ENCODE results near the gene AMELY.
"Not testable (repeated sequence)": the region's sequence is repeated elsewhere in the genome, so short reads cannot be mapped to it uniquely, and the experiment has no call there.

The AMELY gene, protein sequence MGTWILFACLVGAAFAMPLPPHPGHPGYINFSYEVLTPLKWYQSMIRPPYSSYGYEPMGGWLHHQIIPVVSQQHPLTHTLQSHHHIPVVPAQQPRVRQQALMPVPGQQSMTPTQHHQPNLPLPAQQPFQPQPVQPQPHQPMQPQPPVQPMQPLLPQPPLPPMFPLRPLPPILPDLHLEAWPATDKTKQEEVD

DNA sequence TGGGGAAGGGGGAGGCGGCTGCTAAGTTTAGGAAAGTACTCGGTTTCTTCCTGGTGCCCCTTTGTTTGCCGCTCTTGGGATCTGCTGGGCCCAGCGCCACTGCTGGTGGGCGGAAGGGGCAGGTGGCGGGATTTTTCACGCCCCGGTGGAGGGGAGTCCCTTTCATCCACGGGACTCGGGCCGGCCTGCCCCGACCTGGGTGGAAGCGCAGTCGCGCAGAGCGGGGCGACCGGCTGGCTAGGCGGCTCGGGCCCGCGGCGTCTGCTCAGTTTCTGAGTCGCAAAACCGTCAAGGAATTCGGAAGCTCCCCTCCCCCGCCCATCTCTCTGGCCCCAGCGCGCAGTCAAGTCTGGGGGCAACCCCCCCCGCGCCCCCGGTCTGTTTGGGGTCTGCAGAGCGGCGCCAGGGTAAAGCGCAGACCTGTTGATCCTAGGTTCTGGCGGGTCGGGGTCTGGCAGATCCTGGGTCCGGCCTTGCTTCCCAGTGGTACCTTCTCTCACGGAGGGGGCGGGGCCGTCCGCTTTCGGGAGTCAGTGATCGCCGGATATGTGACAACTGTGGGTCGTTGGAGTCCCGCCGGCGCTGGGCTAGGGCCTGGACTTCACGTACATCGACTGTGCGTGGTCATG lies at the start of gene AMELY:
AMELY (minus strand) TSS at position 500 of the 629 bp plus-strand sequence. CDS start 39,144 bp downstream, outside the sequence.
- no peak for DNase-seq (ENCODE audit: low read depth)

DNA sequence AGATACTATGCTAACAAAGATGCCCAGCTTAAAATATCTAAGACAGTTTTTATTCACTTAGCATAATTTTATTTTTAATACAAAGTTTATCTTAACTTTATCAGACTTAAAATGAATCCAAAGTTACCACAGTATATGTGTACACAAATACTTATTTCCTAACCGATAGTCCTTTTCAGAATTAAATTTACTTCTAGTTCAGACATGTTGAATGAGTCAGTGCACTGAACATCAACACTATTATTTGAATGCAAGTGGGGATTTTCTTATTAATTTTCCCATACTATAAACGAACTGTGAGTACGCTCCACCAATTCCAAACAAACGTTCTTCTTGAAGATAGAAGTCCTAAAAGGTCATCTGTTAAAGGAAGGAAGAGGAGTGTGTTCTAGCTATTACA lies 38.4 kb upstream of the AMELY start:
- DNase-seq (ENCODE audit: low read depth) = no peak

DNA sequence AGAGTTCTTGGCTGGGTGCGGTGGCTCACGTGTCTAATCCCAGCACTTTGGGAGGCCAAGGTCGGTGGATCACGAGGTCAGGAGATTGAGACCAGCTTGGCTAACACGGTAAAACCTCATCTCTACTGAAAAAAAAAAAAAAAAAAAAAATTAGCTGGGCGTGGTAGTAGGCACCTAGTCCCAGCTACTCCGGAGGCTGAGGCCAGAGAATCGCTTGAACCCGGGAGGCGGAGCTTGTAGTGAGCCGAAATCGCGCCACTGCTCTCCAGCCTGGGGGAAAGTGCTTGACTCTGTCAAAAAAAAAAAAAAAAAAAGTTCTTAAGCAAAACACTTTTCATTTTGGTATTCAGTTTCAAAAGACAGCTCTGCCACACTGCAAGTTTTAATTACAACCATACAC lies 36.8 kb upstream of the AMELY start:
- DNase-seq (ENCODE audit: low read depth) = no peak

DNA sequence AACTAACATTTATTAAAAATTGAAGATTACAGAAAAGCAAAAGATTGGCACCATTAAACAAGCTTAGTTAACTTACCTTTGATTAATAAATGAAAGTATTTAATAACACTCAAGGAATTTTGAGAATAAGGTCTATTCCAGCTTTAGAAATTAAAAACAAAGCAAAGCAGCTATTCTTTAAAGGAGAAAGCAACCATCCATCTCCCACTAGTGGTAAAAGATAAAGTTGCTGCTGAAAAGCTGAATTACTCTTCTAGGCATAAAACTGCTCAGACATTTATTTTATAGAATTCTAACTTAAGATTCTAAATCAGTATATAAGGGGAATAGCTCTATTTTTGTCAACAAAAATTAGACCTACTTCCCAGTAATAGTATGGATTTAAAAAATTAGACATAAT lies 36.1 kb upstream of the AMELY start:
- DNase-seq (ENCODE audit: low read depth) = no peak

DNA sequence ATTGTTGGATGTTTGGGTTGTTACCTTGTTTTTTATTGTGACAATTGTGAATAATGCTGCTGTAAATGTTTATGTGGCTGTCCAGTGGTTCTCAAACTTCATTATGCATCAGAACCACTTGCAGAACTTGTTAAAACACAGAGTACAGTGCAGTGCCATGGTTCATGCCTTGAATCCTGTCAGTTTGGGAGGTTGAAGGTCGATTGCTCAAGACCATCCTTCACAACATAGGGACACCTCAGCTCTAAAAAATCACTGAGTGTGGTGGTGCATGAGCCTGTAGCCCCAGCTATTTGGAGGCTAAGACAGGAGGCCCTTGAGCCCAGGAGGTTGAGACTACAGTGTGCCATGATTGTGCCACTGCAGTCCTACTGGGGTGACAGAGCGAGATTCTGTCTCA lies 23.9 kb upstream of the AMELY start:
- no peak for DNase-seq (ENCODE audit: low read depth)

DNA sequence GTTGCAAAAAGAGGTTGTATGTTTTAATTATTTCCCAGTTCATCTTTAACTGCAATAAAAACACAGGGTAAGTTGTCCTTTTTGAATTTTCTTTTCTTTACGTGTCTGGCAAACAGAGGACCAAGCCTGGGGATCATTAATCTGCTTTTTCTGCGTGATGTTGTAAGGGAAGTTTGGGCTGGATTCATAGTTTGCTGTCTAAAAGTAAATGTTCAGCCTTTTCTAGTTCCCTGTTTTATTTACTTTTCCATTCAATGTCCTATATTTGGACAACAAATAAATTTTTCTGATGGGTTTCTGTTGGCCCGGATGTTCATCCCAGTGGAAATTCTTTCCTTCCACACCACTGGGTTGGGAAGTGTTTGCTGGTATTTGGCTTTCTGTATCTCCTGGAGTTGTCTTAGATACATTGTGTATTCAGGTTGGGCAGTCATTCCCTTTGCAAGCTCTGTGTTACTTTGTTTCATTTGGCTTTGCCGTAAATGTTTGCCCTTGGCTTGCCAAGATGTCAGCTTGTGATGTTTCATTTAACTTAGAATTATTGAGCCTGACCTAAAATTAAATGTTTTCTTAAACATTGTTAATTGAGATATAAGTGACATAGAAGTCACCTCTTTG lies 20.3 kb upstream of the AMELY start:
- DNase-seq (ENCODE audit: low read depth) = no peak

DNA sequence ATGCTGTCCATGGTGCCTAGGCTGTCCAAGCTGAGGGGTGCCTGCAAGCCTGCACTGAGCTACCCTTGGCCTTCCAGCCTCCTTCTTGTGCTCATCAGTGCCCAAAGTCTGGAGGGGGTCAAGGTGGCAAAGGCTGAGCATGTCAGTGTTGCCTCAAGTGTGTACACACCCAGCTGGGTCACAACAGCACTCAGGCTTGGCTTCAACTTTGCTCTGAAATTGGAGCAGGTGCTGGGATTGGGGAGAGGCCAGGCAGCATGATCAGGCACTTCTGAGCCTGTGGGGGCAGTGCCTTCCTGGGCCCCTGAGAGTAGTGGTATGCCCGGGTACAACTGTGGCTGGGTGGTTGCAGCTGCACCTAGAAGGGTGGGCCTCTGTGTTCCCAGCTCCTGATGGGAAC lies 17.7 kb upstream of the AMELY start:
- no peak for DNase-seq (ENCODE audit: low read depth)

DNA sequence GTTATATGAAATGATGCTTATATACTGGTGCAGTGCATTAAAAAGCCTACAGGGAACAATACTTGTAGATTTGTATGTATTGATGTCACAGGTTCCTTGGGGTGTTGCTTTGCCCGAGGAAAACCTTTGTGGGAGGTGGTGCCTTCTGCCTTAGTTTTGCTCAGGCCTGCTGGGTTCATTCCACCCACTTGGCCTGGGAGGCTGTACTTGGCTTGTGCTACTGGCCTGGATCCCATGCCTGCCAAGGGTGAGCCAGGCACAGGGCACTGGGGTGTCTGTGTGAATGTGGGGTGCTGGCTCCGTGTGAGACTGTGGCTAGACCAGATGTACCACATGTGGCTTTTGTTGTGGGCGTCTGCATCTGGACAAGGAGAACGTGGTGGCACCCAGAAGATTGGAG lies 16.7 kb upstream of the AMELY start:
- DNase-seq (ENCODE audit: low read depth) = no peak

DNA sequence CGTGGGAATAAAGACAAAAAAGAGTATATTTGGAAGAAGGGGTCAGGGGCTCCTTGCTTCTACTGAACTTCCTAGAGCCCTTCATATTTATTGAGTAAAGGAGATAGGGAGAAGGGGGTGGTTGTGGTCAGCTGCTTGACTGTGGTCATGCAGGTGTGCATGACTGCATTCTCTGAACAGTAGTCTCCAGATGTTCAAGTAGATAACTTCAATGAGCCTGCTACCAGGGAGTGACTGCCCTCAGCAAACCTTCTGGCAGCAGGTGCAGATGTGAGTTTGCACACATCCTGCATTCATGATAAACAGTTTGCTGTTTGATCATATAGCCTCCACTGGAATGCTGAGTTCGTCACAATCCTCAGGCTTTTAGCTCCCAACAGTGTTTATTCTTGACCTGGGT lies 9.5 kb upstream of the AMELY start:
- no peak for DNase-seq (ENCODE audit: low read depth)

DNA sequence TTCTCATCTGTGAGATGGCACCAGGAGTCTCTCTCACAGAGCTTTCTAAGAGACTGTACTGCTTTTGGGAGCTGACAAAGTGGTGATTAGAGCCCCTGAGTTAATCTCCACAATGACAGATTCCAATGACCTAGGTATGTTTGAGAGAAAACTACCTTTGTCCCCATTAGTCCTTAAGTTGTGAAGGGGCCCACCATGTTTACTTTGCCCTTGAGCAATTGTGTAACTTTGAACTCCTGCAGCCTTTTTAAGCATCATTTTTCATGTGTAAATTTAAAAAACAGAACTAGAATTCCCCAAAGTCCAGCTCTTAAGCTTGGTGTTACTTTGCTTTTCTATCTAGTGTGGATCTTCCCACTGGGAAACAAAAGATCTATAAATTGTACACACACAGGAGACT lies 1.8 kb upstream of the AMELY start:
- no peak for DNase-seq (ENCODE audit: low read depth)

DNA sequence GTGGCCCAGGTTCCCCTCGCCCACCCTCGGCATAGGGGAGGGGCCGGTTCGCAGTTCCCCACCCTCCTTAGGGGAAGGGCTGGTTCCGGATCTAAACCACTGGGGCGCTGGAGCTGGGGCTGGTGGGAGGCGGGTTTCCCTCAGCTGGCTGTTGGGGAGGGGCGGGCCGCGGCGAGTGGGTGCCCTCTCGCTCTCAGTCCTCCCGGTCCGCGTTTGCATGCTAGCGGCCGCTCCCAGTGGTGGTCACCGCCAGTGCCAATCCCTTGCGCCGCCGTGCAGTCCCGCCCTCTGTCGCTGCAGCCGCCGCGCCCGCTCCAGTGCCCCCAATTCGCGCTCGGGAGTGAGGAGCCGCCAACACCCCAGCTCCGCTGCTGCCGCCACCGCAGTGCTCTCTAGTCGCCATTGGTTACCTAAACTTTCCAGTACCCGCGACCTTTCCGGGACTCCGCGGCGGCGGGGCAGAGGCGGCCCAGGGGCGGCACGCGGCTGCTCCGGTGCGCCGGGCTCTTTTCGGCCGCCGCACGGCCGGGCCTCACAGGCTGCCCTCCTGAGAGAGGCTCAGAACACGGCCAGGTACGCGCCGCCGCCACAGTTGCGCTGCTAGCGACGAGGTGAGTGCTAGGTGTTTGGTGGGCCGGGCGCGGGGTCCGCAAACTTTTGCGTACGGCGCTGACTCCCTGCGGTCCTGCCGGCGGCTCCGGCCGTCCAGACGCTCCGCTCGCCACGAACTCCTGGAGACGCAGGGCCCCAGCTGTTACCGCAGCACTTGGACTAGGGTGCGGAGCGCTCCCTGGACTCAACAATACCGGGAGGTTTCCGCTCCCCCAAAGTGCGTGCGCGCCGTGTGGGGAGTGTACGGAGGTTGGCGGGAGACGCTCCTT lies 940 bp downstream of the AMELY start, which contains the start of gene TBL1Y:
TBL1Y (plus strand) TSS at position 326 of the 881 bp plus-strand sequence. CDS start 114,388 bp downstream, outside the sequence.
- no peak for DNase-seq (ENCODE audit: low read depth)

DNA sequence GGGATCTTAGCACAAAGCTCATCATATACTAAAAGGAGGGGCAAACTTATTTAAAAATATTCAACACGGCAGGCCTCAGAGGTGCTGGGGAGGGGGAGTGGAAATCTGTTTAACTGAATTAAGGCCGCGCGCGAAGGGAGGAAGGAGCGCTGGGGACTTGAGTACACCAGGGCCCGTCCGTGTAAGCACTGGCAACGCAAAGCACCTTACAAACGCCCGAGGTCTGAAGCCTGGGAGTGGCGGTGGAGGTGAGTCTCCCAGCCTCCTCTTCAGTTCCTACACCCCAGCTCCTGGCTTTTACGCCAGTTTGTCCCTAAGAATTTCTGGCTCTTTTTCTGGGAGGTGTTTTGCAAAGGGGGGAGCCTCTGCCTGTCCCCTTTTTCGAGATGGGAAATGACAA lies 1.7 kb downstream of the AMELY start:
- no peak for DNase-seq (ENCODE audit: low read depth)

DNA sequence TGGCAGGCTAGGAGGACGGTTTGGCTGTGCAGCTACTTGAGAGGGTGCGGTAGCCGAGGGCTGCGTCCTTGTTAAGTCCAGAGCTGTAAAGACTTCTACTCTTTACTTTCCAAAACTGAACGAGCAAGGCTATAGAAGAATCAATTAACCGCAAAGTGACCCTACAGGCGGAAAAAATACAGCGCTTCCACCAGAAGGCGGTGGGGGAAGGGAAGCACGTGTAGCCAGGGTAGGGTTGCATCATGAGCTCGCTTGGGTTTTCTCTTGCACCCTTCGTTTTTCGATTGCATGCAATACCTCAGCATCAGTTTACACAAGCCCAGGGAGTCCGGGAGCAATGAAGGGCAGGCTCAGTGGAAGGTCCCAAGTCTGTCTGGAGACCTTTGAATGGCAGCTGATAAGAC lies 2.4 kb downstream of the AMELY start:
- DNase-seq (ENCODE audit: low read depth) = no peak

DNA sequence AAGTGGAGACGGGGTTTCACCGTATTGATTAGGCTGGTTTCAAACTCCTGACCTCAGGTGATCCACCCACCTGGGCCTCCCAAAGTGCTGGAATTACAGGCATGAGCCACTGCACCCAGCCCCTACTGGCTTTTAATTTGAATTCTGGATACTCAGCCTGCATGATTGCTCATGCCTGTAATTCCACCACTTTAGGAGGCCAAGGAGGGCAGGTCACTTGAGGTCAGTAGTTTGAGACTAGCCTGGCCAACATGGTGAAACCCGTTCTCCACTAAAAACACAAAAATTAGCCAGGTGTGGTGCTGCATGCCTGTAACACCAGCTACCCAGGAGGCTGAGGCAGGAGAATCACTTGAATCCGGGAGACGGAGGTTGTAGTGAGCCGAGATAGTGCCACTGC lies 3.5 kb downstream of the AMELY start:
- not testable (repeated sequence) for DNase-seq (ENCODE audit: low read depth)

DNA sequence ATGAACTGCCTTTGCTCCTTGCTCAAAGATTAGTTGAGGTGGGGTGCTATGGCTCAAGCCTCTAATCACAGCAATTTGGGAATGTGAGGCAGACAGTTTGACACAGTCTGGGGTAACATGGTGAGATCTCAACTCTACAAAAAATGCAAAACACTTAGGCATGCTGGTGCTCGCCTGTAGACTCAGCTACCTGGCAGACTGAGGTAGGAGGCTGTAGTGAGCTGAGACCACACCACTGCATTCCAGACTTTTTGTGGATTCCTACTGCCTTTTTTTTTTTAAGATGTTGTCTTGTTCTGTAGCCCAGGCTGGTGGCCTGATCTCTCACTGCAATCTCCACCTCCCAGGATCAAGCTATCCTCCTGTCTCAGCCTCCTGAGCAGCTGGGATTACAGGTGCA lies 4.0 kb downstream of the AMELY start:
- DNase-seq (ENCODE audit: low read depth) = no peak

DNA sequence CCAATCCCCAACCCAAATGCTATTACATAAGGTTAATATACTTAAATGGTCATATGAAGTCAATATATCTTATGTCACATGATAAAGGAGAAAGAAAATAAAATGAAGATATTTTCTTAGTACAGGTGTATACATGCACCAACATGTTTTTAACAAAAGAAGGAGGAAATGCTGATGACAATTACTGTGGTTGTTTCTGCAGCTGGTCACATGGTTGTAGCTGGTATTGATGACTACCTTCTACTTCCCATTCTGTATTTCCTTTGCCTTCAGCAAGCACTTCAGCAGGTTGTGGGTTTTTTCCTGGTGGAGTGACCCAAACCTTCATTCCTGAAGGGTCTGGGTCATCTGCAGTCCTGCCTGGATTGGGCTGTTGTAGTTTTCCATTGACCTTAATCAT lies 9.4 kb downstream of the AMELY start:
- not testable (repeated sequence) for DNase-seq (ENCODE audit: low read depth)

DNA sequence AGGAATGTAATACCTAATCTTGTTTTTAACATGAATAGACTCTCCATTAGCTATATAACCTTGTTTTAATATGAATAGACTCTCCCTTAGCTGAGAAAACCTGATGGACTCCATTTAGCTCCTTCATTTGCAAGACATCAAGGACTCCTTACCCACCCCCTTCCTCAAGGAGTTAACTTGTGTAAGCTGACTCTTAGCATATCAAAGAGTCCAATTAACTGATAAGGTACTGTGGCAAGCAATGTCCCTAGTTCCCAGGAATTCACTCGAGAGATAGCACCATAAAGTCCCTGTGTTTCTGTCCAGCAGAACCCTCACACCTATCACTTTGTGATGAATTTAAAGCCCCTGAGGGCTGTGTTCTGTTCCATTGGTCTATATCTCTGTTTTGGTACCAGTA lies 16.3 kb downstream of the AMELY start:
- DNase-seq (ENCODE audit: low read depth) = no peak

DNA sequence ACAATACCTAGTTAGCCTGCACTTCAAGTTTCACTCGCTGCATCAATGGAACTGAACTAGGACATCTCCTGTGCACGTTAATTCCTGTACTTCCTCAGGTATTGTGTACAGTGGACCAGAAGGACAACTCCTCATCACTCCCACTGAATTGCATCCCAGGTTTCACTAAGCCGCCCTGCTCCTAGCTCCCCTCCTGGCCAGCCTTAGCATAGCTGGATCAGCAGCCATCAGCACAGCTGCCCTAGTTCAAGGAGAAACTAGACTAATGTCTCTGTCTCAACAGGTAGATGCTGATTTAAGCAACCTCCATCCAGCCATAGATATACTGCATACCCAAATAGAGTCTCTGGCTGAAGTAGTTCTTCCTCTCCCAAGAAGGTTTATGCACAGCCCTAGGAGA lies 17.1 kb downstream of the AMELY start:
- no peak for DNase-seq (ENCODE audit: low read depth)

DNA sequence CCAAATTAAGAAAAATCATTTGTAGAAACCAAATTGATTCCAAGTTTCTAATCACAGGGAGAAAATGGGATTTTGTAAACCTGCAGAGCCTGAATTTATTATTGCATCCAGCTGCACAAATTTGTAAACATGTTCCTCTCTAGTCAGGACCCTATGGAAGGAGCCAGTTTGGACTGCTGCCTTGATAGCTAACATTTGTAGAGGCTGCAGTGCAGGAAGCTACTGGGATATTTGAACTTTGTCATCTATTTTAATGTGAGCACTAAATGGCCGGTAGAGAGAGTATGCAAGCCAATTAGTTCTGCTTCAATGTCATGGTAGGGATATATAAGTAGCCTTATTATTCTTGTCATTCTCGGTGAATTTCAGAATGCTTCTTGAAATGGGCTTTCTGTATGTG lies 62.2 kb downstream of the AMELY start:
- no peak for DNase-seq (ENCODE audit: low read depth)

DNA sequence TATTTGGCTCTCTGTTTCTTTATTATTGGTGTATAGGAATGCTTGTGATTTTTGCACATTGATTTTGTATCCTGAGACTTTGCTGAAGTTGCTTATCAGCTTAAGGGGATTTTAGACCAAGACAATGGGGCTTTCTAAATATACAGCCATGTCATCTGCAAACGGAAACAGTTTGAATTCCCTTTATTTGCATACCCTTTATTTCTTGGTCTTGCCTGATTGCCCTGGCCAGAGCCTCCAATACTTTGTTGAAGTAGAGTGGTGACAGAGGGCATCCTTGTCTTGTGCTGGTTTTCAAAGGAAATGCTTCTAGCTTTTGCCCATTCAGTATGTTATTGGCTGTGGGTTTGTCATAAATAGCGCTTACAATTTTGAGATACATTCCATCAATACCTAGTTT lies 68.9 kb downstream of the AMELY start:
- DNase-seq (ENCODE audit: low read depth) = not testable (repeated sequence)

Data from activated T-cell treated with anti-CD3 and anti-CD28 coated beads for 48 hours (primary cell).